ENCODE data around the gene GLT8D2. TPM values are rescaled to one million over a fixed set of nuclear protein-coding genes. Genes with fewer than 3 reads are reported as not detected.
"Not testable (repeated sequence)": the region's sequence is repeated elsewhere in the genome, so short reads cannot be mapped to it uniquely, and the experiment has no call there.

The GLT8D2 gene
- total and polyA plus RNA-seq, 3 donors from 2014 or later = 5.7 to 17.3 (median 8.1) TPM

DNA sequence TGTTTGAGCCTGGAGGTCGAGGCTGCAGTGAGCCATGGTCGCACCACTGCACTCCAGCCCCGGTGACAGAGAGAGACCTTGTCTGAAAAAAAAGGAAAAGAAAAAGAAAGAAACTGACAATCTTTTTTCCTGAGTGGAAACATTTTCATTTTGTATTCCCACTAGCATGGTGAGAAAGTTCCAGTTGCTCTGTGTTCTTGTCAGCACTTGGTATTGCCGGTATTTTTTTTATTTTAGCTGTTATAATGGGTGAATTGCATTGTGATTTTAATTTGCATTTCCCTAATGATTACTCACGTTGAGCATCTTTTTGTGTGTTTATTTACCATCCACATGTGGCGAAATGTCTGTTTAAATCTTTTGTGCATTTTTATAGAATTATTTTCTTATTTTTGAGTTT, 25.6 kb downstream of the GLT8D2 start:
- Histone ChIP-seq H3K9me3 (no peaks in the 10 kb centered on the region), H3K36me3 (ENCODE audit: low read depth, missing control alignments) (no peaks in the 10 kb centered on the region), H3K27ac (no peak overlapping the region), H3K4me3 (no peak overlapping the region), H3K27me3 (no peaks in the 10 kb centered on the region), H3K4me1 (no peaks in the 10 kb centered on the region)
- TF ChIP-seq, protein P1, sequence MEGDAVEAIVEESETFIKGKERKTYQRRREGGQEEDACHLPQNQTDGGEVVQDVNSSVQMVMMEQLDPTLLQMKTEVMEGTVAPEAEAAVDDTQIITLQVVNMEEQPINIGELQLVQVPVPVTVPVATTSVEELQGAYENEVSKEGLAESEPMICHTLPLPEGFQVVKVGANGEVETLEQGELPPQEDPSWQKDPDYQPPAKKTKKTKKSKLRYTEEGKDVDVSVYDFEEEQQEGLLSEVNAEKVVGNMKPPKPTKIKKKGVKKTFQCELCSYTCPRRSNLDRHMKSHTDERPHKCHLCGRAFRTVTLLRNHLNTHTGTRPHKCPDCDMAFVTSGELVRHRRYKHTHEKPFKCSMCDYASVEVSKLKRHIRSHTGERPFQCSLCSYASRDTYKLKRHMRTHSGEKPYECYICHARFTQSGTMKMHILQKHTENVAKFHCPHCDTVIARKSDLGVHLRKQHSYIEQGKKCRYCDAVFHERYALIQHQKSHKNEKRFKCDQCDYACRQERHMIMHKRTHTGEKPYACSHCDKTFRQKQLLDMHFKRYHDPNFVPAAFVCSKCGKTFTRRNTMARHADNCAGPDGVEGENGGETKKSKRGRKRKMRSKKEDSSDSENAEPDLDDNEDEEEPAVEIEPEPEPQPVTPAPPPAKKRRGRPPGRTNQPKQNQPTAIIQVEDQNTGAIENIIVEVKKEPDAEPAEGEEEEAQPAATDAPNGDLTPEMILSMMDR (IDR thresholded peaks at IDR 0.05) = no peak
- TF ChIP-seq POLR2A (IDR thresholded peaks at IDR 0.05) = no peak
- intact Hi-C loops (cut with DNase I; ENCODE audit: low total_unique reads) = no loop called here
- no peak for DNase-seq
- 96 to 97% methylated on average over 6 of the region's 6 CpGs for WGBS, 2 donors

DNA sequence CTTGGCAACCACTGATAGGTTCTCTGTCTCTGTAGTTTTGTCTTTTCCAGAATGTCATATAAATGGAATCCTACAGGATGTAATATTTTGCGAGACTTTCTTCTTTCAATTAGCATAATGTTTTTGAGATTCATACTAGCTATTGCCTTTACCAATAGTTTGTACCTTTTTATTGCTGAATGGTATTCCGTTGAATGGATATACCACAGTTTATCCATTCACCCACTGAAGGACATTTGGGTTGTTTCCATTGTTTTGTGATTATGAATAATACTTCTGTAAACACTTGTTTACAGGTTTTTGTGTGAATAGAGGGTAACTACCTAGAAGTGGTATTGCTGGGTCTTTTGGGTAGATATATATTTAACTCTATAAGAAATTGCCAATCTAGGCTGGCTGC, 26.3 kb downstream of the GLT8D2 start:
- Histone ChIP-seq H3K36me3 (ENCODE audit: low read depth, missing control alignments) (no peaks in the 10 kb centered on the region), H3K4me1 (no peaks in the 10 kb centered on the region), H3K9me3 (no peaks in the 10 kb centered on the region), H3K27me3 (no peaks in the 10 kb centered on the region), H3K27ac (no peak overlapping the region), H3K4me3 (no peak overlapping the region)
- no peak for DNase-seq
- TF ChIP-seq, protein P1 (IDR thresholded peaks at IDR 0.05) = no peak
- TF ChIP-seq POLR2A (IDR thresholded peaks at IDR 0.05) = no peak
- 96% methylated on average over 2 of the region's 2 CpGs for WGBS, 2 donors
- intact Hi-C loops (cut with DNase I; ENCODE audit: low total_unique reads) = no loop called here

DNA sequence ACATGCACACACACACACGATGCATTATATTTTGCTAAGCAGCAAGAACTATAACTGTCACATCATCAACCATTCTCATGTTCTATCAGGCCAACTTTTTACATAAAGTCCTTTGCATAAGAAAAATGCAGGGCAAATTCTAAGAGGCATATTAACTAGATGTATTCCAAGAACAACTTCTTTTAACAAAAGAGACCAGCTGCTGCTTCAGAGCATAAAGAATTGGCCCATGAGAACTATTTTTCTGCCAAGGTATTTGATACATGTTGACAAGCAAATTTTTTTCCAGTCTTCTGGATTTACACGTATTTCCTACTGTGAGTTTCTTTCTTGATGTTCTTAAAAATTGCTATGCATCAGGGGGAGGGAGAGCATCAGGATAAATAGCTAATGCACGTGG, 27.2 kb downstream of the GLT8D2 start:
- WGBS, 2 donors = 63 to 68% methylated on average over 3 of the region's 3 CpGs

DNA sequence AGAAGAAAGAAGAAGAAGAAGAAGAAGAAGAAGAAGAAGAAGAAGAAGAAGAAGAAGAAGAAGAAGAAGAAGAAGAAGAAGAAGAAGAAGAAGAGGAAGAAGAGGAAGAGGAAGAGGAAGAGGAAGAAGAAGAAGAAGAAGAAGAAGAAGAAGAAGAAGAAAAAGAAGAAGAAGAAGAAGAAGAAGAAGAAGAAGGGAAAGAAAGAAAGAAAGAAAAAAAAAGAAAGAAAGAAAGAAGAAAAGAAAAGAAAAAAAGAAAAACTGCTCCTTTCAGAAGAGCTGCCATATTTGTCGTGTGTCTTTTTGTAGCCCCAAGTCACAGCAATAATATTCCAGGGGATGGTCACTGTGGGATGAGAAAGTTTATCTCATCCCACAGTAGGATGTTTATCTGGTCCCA, 28.1 kb downstream of the GLT8D2 start:
- H3K36me3 ChIP-seq (ENCODE audit: low read depth, missing control alignments); H3K4me1 ChIP-seq; H3K27me3 ChIP-seq; intact Hi-C loops (cut with DNase I; ENCODE audit: low total_unique reads); DNase-seq; H3K9me3 ChIP-seq; H3K4me3 ChIP-seq; H3K27ac ChIP-seq: not testable (repeated sequence)
- 80 to 100% methylated on average over 1 of the region's 1 CpG for WGBS, 2 donors

More for the DNA sequence above, 27.2 kb downstream of the GLT8D2 start:
- intact Hi-C loops (cut with DNase I; ENCODE audit: low total_unique reads) = no loop called here
- Histone ChIP-seq H3K9me3 (no peaks in the 10 kb centered on the region), H3K4me3 (no peak overlapping the region), H3K4me1 (no peaks in the 10 kb centered on the region), H3K36me3 (ENCODE audit: low read depth, missing control alignments) (no peaks in the 10 kb centered on the region), H3K27me3 (no peaks in the 10 kb centered on the region), H3K27ac (no peak overlapping the region)
- no peak for DNase-seq
- TF ChIP-seq POLR2A (IDR thresholded peaks at IDR 0.05) = no peak
- TF ChIP-seq, protein P1 (IDR thresholded peaks at IDR 0.05) = no peak

DNA sequence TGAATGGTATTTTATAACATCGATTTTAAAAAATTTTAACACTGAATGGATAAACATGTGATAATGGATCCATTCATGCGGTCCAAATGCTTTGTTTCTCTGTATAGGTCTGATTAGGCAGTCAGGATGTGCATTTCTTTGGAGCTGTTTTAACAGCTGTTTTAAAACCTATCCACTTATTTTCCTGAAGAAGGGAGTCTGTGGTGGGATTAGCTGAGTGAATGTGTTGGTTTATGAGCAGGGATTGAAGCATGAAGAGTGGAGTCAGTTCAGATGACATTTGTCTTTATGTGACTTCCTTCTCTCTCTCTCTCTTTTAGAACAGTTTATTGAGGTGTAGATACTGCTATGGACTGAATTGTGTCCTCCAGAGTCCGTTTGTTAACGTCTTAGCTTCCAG, 37.7 kb downstream of the GLT8D2 start:
- 70% methylated on average over 4 of the region's 4 CpGs for WGBS, 2 donors
- no peaks in the 10 kb centered on the region for H3K36me3 ChIP-seq (ENCODE audit: low read depth, missing control alignments)

More for the DNA sequence above, 37.7 kb downstream of the GLT8D2 start:
- H3K4me3 ChIP-seq = no peak overlapping the region
- no peak for DNase-seq
- H3K4me1 ChIP-seq = no peaks in the 10 kb centered on the region
- H3K27ac ChIP-seq = no peak overlapping the region
- no peaks in the 10 kb centered on the region for H3K27me3 ChIP-seq
- intact Hi-C loops (cut with DNase I; ENCODE audit: low total_unique reads) = no loop called here
- H3K9me3 ChIP-seq = no peaks in the 10 kb centered on the region
- TF ChIP-seq POLR2A (IDR thresholded peaks at IDR 0.05) = no peak
- TF ChIP-seq, protein P1 (IDR thresholded peaks at IDR 0.05) = no peak

Measured in testis (tissue), 3 donors.